MV-4-11 (cell line): Measurements from ENCODE around the gene PARVA.

Experiments
- DNase-seq: peaks from one replicate; lab custom pipeline; 2025; lab: John Stamatoyannopoulos, UW

Gene PARVA

GRCh38 chr11:12459865-12460444 is 82.6 kb downstream of the PARVA start:
- DNase-seq = no peak

GRCh38 chr11:12460466-12460865 is 83.1 kb downstream of the PARVA start:
- DNase-seq = no peak

GRCh38 chr11:12461516-12461915 is 84.1 kb downstream of the PARVA start:
- DNase-seq = no peak

- DNase-seq = no peak
Measured at GRCh38 chr11:12464303-12464702, 86.9 kb downstream of the PARVA start.

- no peak for DNase-seq
Measured at GRCh38 chr11:12465332-12465731, 88.0 kb downstream of the PARVA start.

- no peak for DNase-seq
Measured at GRCh38 chr11:12467610-12468009, 90.2 kb downstream of the PARVA start.

DNA sequence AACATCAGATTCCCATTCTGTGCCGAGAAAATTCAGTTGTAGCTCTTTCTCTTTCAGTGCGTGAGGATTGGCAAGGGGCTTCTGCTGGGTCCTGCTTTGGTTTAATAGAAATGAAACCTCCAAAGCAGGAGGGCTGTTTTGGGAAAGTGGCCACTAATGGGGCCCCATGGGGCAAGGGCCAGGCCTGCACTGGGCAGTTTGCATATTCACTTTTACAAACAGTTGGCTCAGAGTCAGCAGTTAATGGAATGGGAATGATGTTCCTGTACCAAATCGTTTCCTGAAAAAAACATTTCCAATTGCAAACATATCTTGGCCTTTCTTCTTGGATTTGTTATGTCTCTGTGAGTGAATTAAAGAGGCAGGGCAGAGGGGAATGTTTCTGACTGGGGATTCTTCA is 92.1 kb downstream of the PARVA start:
- no peak for DNase-seq

DNA sequence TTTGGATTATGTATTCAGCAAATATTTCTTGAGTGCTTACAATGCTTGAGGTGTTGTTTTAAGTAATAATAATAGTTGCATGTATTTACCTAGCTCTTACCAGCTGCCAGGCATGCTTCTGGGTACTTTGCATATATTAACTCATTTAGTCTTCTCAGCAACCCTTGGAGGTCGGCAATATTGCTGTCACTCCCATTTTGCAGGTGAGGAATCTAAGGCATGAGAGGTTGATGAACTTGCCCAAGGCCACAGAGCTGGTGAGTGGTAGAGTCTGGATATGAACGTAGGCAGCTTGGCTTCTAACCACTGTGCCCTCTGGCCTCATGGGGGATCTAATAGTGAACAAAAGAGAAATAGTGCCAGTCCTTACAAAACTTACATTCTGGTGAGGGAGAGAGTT is 92.9 kb downstream of the PARVA start:
- DNase-seq = no peak

DNA sequence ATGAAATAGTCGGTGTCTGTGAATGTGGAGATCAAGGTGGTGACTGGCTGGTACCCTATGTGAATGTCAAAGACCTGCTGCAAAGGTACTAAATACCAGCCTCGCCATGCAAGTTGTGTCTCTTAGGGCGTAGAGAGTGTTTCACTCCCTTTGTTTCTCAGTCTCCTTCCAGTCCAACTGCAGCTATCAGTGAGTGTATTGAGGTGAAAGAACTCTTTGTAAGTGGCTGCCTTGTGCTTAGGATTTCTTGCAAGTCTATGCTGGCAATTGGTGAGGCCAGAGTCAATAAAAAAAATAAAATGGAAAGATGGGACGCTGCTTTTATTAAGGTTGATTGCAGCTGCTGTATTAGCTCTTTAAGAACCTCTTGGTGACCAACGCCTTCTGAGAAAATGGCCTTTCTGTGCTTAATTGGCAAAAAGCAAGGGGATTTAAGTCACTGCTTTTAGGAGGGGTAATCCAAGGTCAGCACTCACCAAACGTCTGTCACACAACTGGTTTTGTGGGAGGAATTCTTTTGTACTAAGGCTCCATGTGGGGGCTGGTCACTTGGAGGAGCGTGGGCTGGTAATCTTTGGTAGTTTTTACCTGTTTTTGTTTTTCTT is 95.1 kb downstream of the PARVA start:
- no peak for DNase-seq

DNA sequence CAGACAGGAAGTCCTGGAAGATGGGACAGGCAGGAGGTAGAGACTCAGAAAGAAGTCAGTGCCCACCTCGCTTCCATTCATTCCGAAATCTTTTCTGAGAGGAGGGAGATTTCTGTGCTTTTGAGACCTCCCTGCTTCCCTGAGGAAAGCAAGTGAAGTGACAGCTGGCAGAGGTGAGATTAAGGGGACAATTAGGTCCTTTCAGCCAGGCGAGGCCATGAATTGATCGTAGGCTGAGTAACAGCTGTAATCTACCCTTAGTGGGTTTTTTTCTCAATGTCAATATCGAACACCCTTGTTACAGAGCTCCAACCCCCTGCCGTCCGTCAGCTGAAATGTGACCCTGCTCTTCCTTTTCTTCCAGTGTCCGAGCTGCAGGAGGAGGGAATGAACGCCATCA is 96.0 kb downstream of the PARVA start:
- DNase-seq = no peak

DNA sequence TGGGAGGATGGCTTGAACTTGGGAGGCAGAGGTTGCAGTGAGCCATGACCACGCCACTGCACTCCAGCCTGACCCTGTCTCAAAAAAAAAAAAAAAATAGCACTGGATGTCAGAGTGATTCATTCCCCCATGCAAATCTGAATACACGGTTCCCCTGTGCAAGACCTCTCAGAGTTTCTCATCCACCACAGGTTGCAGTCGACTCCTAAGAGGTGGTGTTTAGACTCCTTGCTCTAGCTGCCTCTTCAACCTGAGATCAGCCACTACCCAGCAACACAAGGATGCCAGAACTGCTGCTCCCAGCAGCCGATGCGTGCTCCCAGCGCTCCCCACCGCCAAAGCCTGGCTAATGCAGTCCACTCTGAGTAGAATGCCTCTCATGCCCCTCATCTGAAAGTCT is 97.5 kb downstream of the PARVA start:
- no peak for DNase-seq

DNA sequence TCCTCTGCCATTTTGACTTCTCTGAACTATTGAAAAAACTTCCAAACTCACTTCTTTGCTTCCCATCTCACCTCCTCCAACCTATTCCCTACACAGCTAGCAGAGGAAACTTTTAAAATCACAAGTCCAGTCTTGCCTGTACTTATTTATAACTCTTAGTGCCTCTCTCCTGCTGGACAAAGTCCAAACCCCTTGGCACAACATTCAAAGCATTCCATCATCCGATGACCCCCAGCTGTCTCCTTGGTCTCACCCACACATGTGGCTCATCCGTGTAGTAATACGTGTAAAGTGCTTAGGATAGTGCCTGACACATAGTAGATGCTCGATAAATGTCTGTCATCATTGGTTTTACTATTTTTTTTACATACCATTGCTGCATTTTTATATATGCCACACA is 101.4 kb downstream of the PARVA start:
- DNase-seq = no peak

DNA sequence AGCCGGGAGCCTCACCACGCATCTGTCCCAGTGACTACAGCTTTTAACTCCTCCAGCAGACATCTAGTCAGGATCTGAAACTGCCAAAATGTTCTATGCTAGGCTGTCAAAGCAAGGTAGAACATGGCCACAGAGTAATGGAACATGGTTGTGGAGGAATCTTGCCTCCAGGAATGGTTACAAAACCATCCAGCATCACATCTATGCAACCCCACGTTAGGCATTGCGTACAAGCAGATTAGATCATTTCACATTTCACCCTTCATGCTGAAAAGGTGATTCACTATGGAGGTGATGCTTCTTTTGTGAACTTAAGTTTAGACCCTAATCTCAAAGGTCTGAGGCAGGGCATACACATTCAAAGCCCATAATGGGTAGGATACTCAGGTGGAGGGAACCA is 103.0 kb downstream of the PARVA start:
- DNase-seq = no peak

- DNase-seq = no peak
Measured at GRCh38 chr11:12482839-12483238, 105.5 kb downstream of the PARVA start.

DNA sequence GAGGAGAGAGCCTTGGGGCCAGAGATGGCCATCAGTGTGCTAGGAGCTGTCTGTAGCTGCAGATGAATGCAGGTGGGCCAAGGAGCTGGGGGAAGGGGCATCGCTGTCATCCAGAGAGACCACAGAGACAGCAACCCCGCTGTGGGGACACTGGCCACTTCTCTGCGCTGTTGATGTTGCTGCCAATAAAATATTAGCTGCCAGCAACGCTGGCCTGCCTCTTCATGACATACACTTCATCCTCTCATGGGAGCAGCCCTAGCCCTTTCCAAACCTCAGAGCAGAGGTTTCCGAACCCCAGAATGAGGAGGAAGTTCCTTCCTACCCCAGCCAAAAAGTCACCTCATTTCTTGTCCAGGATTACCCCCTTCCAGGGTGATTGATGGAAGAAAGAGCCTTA is 106.2 kb downstream of the PARVA start:
- DNase-seq = no peak

GRCh38 chr11:12485328-12485727 is 108.0 kb downstream of the PARVA start:
- no peak for DNase-seq

DNA sequence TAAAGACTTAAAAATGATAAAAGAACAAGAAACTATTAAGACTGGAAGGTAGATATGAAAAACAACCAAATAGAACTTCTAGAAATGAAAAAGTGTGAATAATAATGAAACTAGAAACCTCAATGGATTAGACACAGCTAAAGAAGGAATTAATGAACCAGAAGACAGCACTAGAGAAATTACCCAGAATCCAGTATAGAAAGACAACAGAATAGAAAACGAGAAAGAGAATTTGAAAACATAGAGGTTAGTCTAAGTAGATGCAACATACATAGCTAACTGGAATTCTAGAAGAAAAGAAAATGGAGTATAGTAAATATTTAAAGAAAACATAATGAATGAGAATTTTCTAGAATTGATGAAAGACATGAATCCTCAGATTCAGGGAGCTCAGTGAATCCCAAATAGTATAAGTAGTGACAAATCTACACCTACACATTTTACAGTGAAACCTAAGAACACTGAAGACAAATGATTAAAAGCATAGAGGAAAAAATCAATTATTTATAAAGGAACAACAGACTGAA is 111.9 kb downstream of the PARVA start:
- no peak for DNase-seq

GRCh38 chr11:12494699-12495098 is 117.3 kb downstream of the PARVA start:
- DNase-seq = no peak

GRCh38 chr11:12496181-12497025 is 119.0 kb downstream of the PARVA start:
- DNase-seq = no peak

- DNase-seq = no peak
Measured at GRCh38 chr11:12497431-12497830, 120.1 kb downstream of the PARVA start.

DNA sequence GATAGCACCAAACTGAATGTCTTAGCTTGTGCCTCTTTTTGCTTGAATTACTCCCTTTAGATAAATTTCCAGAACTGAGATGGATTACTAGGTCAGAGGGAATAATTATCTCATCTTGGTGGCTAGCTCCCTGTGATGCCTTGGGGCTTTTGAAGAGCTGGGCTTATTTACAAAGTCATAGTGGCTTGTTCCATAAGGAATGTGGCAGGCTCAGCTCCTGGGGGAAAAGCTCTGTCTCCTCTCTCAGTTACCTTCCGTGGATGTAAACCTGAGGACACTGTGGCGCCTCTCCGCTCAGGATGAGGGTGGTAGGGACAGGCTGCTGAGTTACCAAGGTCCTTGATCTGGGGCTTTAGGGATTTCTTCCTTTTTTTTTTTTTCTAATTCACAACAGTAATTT is 121.7 kb downstream of the PARVA start:
- DNase-seq = no peak

- no peak for DNase-seq
Measured at GRCh38 chr11:12502046-12502445, 124.7 kb downstream of the PARVA start.

- no peak for DNase-seq
Measured at GRCh38 chr11:12503039-12503484, 125.7 kb downstream of the PARVA start.
